ENCODE data around the gene DNAAF3.
"Not testable (repeated sequence)": the region's sequence is repeated elsewhere in the genome, so short reads cannot be mapped to it uniquely, and the experiment has no call there.

Gene DNAAF3

GRCh38 chr19:55175117-55175867 is 8.9 kb upstream of the DNAAF3 start:
- DNase-seq (ENCODE audit: low spot score): no peak

GRCh38 chr19:55174425-55175116 is 8.2 kb upstream of the DNAAF3 start:
- DNase-seq (ENCODE audit: low spot score): no peak

GRCh38 chr19:55173714-55174409 is 7.4 kb upstream of the DNAAF3 start:
- DNase-seq (ENCODE audit: low spot score): peak; percentile 93

- no peak for DNase-seq (ENCODE audit: low spot score)
These were observed 6.8 kb upstream of the DNAAF3 start for GRCh38 chr19:55173186-55173713.

- DNase-seq (ENCODE audit: low spot score): peak; percentile 80
These were observed 6.3 kb upstream of the DNAAF3 start for GRCh38 chr19:55172741-55173140.

GRCh38 chr19:55172318-55172717 is 5.9 kb upstream of the DNAAF3 start:
- DNase-seq (ENCODE audit: low spot score): not testable (repeated sequence)

GRCh38 chr19:55171440-55171839 is 5.0 kb upstream of the DNAAF3 start:
- no peak for DNase-seq (ENCODE audit: low spot score)

- DNase-seq (ENCODE audit: low spot score): no peak
These were observed 2.7 kb upstream of the DNAAF3 start for GRCh38 chr19:55169136-55169535.

- DNase-seq (ENCODE audit: low spot score): peak; percentile 79
These were observed 372 bp downstream of the DNAAF3 start for GRCh38 chr19:55165952-55166529.

- no peak for DNase-seq (ENCODE audit: low spot score)
These were observed 4.7 kb downstream of the DNAAF3 start for GRCh38 chr19:55161571-55162322.

GRCh38 chr19:55160986-55161365 is 5.4 kb downstream of the DNAAF3 start:
- DNase-seq (ENCODE audit: low spot score): no peak

GRCh38 chr19:55160128-55160985 is 6.1 kb downstream of the DNAAF3 start:
- peak; percentile 96 for DNase-seq (ENCODE audit: low spot score)

- DNase-seq (ENCODE audit: low spot score): peak; percentile 58
These were observed 7.3 kb downstream of the DNAAF3 start for GRCh38 chr19:55158848-55159749.

- no peak for DNase-seq (ENCODE audit: low spot score)
These were observed 8.0 kb downstream of the DNAAF3 start for GRCh38 chr19:55158423-55158822.

- DNase-seq (ENCODE audit: low spot score): no peak
These were observed 9.1 kb downstream of the DNAAF3 start, which contains the start of gene TNNI3 for GRCh38 chr19:55157064-55157908. TSS of gene TNNI3 (minus strand) at chr19:55157732. CDS start at chr19:55157589, 143 bp downstream.

- DNase-seq (ENCODE audit: low spot score): peak; percentile 80
These were observed 10.0 kb downstream of the DNAAF3 start for GRCh38 chr19:55156202-55157063.

- not testable (repeated sequence) for DNase-seq (ENCODE audit: low spot score)
These were observed 10.6 kb downstream of the DNAAF3 start for GRCh38 chr19:55155784-55156183.

Data from AG08396 (cell line).